Measurements from ENCODE around the gene HAO2.

DNA sequence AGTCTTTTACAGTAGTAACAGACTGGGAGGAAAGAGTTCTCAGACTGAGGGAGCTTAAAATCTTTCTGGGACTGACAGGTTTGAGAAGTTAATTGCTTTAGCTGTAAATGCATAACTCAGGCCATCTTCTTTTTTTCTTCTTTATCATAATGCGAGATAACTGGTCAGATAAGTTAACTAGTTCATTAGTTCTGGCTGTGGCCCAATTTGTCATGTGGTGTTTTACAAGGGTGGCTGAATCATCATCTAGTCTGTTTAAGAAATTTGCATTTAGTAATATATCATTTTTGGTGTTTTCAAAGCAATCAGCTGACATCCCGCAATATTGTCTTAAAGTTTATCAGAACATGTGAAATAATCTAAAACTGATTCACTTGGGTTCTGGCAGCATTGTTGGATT, 60.4 kb downstream of the HAO2 start:
- TF ChIP-seq, protein P1, sequence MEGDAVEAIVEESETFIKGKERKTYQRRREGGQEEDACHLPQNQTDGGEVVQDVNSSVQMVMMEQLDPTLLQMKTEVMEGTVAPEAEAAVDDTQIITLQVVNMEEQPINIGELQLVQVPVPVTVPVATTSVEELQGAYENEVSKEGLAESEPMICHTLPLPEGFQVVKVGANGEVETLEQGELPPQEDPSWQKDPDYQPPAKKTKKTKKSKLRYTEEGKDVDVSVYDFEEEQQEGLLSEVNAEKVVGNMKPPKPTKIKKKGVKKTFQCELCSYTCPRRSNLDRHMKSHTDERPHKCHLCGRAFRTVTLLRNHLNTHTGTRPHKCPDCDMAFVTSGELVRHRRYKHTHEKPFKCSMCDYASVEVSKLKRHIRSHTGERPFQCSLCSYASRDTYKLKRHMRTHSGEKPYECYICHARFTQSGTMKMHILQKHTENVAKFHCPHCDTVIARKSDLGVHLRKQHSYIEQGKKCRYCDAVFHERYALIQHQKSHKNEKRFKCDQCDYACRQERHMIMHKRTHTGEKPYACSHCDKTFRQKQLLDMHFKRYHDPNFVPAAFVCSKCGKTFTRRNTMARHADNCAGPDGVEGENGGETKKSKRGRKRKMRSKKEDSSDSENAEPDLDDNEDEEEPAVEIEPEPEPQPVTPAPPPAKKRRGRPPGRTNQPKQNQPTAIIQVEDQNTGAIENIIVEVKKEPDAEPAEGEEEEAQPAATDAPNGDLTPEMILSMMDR (IDR thresholded peaks at IDR 0.05) = no peak
- TF ChIP-seq POLR2A (IDR thresholded peaks at IDR 0.05) = no peak

All from lower leg skin (tissue), 3 donors.